RCC 7860 (cell line): ENCODE measurements around the gene KRTAP9-7.
A peak's percentile ranks its signal among the peaks of the same experiment; 100 is the strongest.
"Not testable (repeated sequence)": the region's sequence is repeated elsewhere in the genome, so short reads cannot be mapped to it uniquely, and the experiment has no call there.

Experiments used
- DNase-seq: peaks from one replicate; pipeline ENCODE4 v3.0.0-alpha.2; 2015; ENCODE audit warnings: low spot score
- FAIRE-seq: peaks from 2 replicates; lab custom pipeline; 2012; peaks lifted over from hg19 to GRCh38; lab: Jason Lieb, UNC

Gene KRTAP9-7

GRCh38 chr17:41271323-41271722 lies 4.2 kb upstream of the KRTAP9-7 start:
- not testable (repeated sequence) for FAIRE-seq, DNase-seq

GRCh38 chr17:41271858-41272257 lies 3.6 kb upstream of the KRTAP9-7 start:
- DNase-seq (no peak), FAIRE-seq (no peak)

- FAIRE-seq (no peak), DNase-seq (peak; percentile 56)
Measured at GRCh38 chr17:41278176-41278955, 2.9 kb downstream of the KRTAP9-7 start.

GRCh38 chr17:41284043-41284442 lies 8.5 kb downstream of the KRTAP9-7 start:
- FAIRE-seq, result no peak

GRCh38 chr17:41284546-41284945 lies 9.0 kb downstream of the KRTAP9-7 start:
- DNase-seq, result no peak
- no peak for FAIRE-seq

More at GRCh38 chr17:41284043-41284442, 8.5 kb downstream of the KRTAP9-7 start:
- DNase-seq, result no peak

- peak; percentile 27 for FAIRE-seq
- DNase-seq, result no peak
Measured at GRCh38 chr17:41287050-41287449, 11.6 kb downstream of the KRTAP9-7 start.

- DNase-seq, result peak; percentile 2
- FAIRE-seq, result no peak
Measured at GRCh38 chr17:41294016-41294415, 18.5 kb downstream of the KRTAP9-7 start.

- DNase-seq (no peak), FAIRE-seq (no peak)
Measured at GRCh38 chr17:41296846-41297245, 21.3 kb downstream of the KRTAP9-7 start.

- FAIRE-seq, result no peak
- DNase-seq, result no peak
Measured at GRCh38 chr17:41298458-41299135, 23.1 kb downstream of the KRTAP9-7 start.

GRCh38 chr17:41301204-41301790 lies 25.8 kb downstream of the KRTAP9-7 start:
- FAIRE-seq, result no peak
- no peak for DNase-seq

GRCh38 chr17:41301916-41302901 lies 26.7 kb downstream of the KRTAP9-7 start, which contains the start of gene KRTAP29-1:
Gene KRTAP29-1, minus strand, starts transcription at chr17:41302851. Its CDS starts 0 bp downstream, at chr17:41302851.
- no peak for FAIRE-seq
- DNase-seq, result no peak

- no peak for FAIRE-seq
- DNase-seq, result no peak
Measured at GRCh38 chr17:41302981-41303380, 27.5 kb downstream of the KRTAP9-7 start.

- FAIRE-seq (no peak), DNase-seq (no peak)
Measured at GRCh38 chr17:41304091-41304490, 28.6 kb downstream of the KRTAP9-7 start.

- DNase-seq (peak; percentile 86), FAIRE-seq (peak; percentile 85)
Measured at GRCh38 chr17:41307647-41308046, 32.1 kb downstream of the KRTAP9-7 start.

- no peak for FAIRE-seq
- DNase-seq, result peak; percentile 34
Measured at GRCh38 chr17:41308251-41308917, 32.9 kb downstream of the KRTAP9-7 start.

- FAIRE-seq, result no peak
Measured at GRCh38 chr17:41308918-41309359, 33.4 kb downstream of the KRTAP9-7 start, which contains the start of gene KRTAP16-1. Gene KRTAP16-1, minus strand, starts transcription at chr17:41309309. Its CDS starts 56 bp downstream, at chr17:41309253.

GRCh38 chr17:41311111-41311510 lies 35.6 kb downstream of the KRTAP9-7 start:
- FAIRE-seq (no peak), DNase-seq (no peak)

More at GRCh38 chr17:41308918-41309359, 33.4 kb downstream of the KRTAP9-7 start, which contains the start of gene KRTAP16-1:
- no peak for DNase-seq

- DNase-seq (no peak), FAIRE-seq (no peak)
Measured at GRCh38 chr17:41315204-41315794, 39.8 kb downstream of the KRTAP9-7 start, which contains the start of gene KRTAP17-1. Gene KRTAP17-1, minus strand, starts transcription at chr17:41315710. Its CDS starts 60 bp downstream, at chr17:41315650.

GRCh38 chr17:41315814-41316445 lies 40.4 kb downstream of the KRTAP9-7 start:
- FAIRE-seq, result no peak
- DNase-seq, result no peak
